ENCODE data around the gene HDAC4. TPM values are rescaled to one million over a fixed set of nuclear protein-coding genes. Genes with fewer than 3 reads are reported as not detected.

Gene HDAC4
- polyA plus RNA-seq, 1 experiment = 8.9 TPM

GRCh38 chr2:239387811-239388210, 13.0 kb downstream of the HDAC4 start:
- Histone ChIP-seq H3K27ac (ENCODE audit: low read depth, low read length) (no peak overlapping the region), H3K4me3 (ENCODE audit: low read depth, low read length) (no peak overlapping the region), H3K9me3 (ENCODE audit: control insufficient read depth, insufficient read depth, low read length) (peaks cover 19% of the 10 kb centered on the region), H3K27me3 (ENCODE audit: control insufficient read depth, insufficient read depth, low read length) (no peaks in the 10 kb centered on the region)
- ChIA-PET POLR2A (no interaction called here), CTCF (no interaction called here)
- no peak for TF ChIP-seq CTCF (IDR thresholded peaks at IDR 0.05; ENCODE audit: low read depth, low read length)
- DNase-seq (ENCODE audit: low read depth, low spot score) = no peak

GRCh38 chr2:239386872-239387445, 13.9 kb downstream of the HDAC4 start:
- POLR2A ChIA-PET = no interaction called here
- Histone ChIP-seq H3K27ac (ENCODE audit: low read depth, low read length) (no peak overlapping the region), H3K4me3 (ENCODE audit: low read depth, low read length) (no peak overlapping the region), H3K9me3 (ENCODE audit: control insufficient read depth, insufficient read depth, low read length) (peaks cover 19% of the 10 kb centered on the region), H3K27me3 (ENCODE audit: control insufficient read depth, insufficient read depth, low read length) (no peaks in the 10 kb centered on the region)
- no peak for TF ChIP-seq CTCF (IDR thresholded peaks at IDR 0.05; ENCODE audit: low read depth, low read length)
- no peak for DNase-seq (ENCODE audit: low read depth, low spot score)
- CTCF ChIA-PET = no interaction called here

GRCh38 chr2:239386001-239386670, 14.7 kb downstream of the HDAC4 start:
- no peak for DNase-seq (ENCODE audit: low read depth, low spot score)
- Histone ChIP-seq H3K27ac (ENCODE audit: low read depth, low read length) (no peak overlapping the region), H3K27me3 (ENCODE audit: control insufficient read depth, insufficient read depth, low read length) (no peaks in the 10 kb centered on the region), H3K4me3 (ENCODE audit: low read depth, low read length) (no peak overlapping the region), H3K9me3 (ENCODE audit: control insufficient read depth, insufficient read depth, low read length) (peaks cover 19% of the 10 kb centered on the region)
- ChIA-PET POLR2A (no interaction called here), CTCF (no interaction called here)
- TF ChIP-seq CTCF (IDR thresholded peaks at IDR 0.05; ENCODE audit: low read depth, low read length) = no peak

GRCh38 chr2:239385096-239386000, 15.5 kb downstream of the HDAC4 start:
- peaks cover 19% of the 10 kb centered on the region for H3K9me3 ChIP-seq (ENCODE audit: control insufficient read depth, insufficient read depth, low read length)
- ChIA-PET CTCF (no interaction called here), POLR2A (no interaction called here)

More at GRCh38 chr2:239385096-239386000, 15.5 kb downstream of the HDAC4 start:
- no peak for DNase-seq (ENCODE audit: low read depth, low spot score)
- H3K4me3 ChIP-seq (ENCODE audit: low read depth, low read length) = no peak overlapping the region
- no peak for TF ChIP-seq CTCF (IDR thresholded peaks at IDR 0.05; ENCODE audit: low read depth, low read length)
- H3K27me3 ChIP-seq (ENCODE audit: control insufficient read depth, insufficient read depth, low read length) = no peaks in the 10 kb centered on the region
- H3K27ac ChIP-seq (ENCODE audit: low read depth, low read length) = no peak overlapping the region

Data from AG04450 (cell line).